ENCODE data around the gene ANO8. TPM values are rescaled to one million over a fixed set of nuclear protein-coding genes. Genes with fewer than 3 reads are reported as not detected.

The ANO8 gene
- total and polyA plus RNA-seq, 2 donors from 2014 or later: 3.0 to 12.1 TPM

DNA sequence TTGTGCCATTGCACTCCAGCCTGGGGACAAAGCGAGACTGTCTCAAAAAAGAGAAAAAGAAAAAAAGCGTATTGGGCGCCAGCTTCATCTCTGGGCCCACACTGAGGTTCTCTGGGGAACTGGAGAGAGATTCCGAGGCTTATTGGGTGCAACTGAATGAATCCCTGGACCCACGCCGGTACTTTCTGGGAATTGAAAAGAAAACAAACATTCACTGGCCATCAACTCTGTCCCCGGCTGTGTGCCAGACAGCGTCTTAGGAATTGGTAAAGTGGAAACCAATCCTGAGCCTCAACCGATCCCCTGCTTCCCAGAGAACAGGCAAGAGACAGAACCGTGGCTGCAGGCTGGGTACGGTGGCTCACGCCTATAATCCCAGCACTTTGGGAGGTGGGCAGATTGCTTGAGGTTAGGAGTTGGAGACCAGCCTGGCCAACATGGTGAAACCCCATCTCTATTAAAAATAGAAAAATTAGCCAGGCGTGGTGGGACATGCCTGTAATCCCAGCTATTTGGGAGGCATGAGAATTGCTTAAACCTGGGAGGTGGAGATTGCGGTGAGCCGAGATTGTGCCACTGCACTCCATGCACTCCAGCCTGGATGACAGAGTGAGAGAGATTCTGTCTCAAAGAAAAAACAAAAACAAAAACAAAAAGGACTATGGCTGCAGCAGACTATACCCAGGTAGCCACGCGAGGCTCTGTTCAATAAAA, 8.6 kb downstream of the ANO8 start:
- Histone ChIP-seq H3K27me3 (ENCODE audit: control insufficient read depth, insufficient read depth, low read length) (no peaks in the 10 kb centered on the region), H3K9me3 (ENCODE audit: control insufficient read depth in 2 of 3, insufficient read depth in 1 of 3, low read length in 3 of 3) (no peaks in the 10 kb centered on the region), H3K9ac (ENCODE audit: low read length in 3 of 3) (no peak overlapping the region), H3K36me3 (ENCODE audit: control insufficient read depth in 2 of 3, insufficient read depth in 3 of 3, low read length in 3 of 3) (no peaks in the 10 kb centered on the region), H3K4me3 (ENCODE audit: low read length in 3 of 3) (no peak overlapping the region), H3K27ac (ENCODE audit: low read depth in 2 of 2, low read length in 2 of 2) (no peak overlapping the region), H3K4me1 (ENCODE audit: control insufficient read depth in 2 of 3, insufficient read depth in 2 of 3, low read depth in 1 of 3, low read length in 3 of 3) (no peaks in the 10 kb centered on the region)
- TF ChIP-seq, protein P1, sequence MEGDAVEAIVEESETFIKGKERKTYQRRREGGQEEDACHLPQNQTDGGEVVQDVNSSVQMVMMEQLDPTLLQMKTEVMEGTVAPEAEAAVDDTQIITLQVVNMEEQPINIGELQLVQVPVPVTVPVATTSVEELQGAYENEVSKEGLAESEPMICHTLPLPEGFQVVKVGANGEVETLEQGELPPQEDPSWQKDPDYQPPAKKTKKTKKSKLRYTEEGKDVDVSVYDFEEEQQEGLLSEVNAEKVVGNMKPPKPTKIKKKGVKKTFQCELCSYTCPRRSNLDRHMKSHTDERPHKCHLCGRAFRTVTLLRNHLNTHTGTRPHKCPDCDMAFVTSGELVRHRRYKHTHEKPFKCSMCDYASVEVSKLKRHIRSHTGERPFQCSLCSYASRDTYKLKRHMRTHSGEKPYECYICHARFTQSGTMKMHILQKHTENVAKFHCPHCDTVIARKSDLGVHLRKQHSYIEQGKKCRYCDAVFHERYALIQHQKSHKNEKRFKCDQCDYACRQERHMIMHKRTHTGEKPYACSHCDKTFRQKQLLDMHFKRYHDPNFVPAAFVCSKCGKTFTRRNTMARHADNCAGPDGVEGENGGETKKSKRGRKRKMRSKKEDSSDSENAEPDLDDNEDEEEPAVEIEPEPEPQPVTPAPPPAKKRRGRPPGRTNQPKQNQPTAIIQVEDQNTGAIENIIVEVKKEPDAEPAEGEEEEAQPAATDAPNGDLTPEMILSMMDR (IDR thresholded peaks at IDR 0.05; ENCODE audit: borderline replicate concordance, extremely low read depth, insufficient read depth): no peak
- FAIRE-seq (no peak), DNase-seq (peak in 1 of 5 donors; percentile 90)
- intact Hi-C loops (cut with DNase I): no loop called here

DNA sequence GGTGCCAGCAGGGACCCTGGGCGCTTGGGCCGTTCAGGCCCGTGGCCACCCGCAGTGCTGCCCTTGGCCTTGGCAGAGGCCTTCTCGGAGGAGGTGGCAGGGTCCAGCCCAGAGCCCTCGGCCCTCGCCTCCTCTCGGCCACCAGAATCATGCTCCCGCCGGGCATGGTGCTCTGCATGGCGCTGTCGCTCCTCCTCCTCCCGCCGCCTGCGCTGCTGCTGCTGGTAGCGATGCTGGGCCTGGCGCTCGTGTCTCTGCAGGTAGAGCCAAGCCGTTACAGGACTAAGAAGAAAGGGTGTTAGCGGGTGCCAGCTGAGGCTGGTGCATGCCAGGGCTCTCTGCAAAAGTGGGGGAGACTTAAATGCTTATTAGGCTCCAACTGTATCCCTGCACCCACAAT, 9.5 kb downstream of the ANO8 start:
- H3K27ac ChIP-seq (ENCODE audit: low read depth in 2 of 2, low read length in 2 of 2): no peak overlapping the region
- intact Hi-C loops (cut with DNase I): no loop called here
- no peak for FAIRE-seq
- no peak overlapping the region for H3K9ac ChIP-seq (ENCODE audit: low read length in 3 of 3)
- H3K27me3 ChIP-seq (ENCODE audit: control insufficient read depth, insufficient read depth, low read length): no peaks in the 10 kb centered on the region
- H3K36me3 ChIP-seq (ENCODE audit: control insufficient read depth in 2 of 3, insufficient read depth in 3 of 3, low read length in 3 of 3): peaks cover 0 to 3% (median 0%) of the 10 kb centered on the region in 3 donors
- no peaks in the 10 kb centered on the region for H3K4me1 ChIP-seq (ENCODE audit: control insufficient read depth in 2 of 3, insufficient read depth in 2 of 3, low read depth in 1 of 3, low read length in 3 of 3)
- TF ChIP-seq, protein P1 (IDR thresholded peaks at IDR 0.05; ENCODE audit: borderline replicate concordance, extremely low read depth, insufficient read depth): no peak
- H3K4me3 ChIP-seq (ENCODE audit: low read length in 3 of 3): no peak overlapping the region
- no peaks in the 10 kb centered on the region for H3K9me3 ChIP-seq (ENCODE audit: control insufficient read depth in 2 of 3, insufficient read depth in 1 of 3, low read length in 3 of 3)
- no peak for DNase-seq

DNA sequence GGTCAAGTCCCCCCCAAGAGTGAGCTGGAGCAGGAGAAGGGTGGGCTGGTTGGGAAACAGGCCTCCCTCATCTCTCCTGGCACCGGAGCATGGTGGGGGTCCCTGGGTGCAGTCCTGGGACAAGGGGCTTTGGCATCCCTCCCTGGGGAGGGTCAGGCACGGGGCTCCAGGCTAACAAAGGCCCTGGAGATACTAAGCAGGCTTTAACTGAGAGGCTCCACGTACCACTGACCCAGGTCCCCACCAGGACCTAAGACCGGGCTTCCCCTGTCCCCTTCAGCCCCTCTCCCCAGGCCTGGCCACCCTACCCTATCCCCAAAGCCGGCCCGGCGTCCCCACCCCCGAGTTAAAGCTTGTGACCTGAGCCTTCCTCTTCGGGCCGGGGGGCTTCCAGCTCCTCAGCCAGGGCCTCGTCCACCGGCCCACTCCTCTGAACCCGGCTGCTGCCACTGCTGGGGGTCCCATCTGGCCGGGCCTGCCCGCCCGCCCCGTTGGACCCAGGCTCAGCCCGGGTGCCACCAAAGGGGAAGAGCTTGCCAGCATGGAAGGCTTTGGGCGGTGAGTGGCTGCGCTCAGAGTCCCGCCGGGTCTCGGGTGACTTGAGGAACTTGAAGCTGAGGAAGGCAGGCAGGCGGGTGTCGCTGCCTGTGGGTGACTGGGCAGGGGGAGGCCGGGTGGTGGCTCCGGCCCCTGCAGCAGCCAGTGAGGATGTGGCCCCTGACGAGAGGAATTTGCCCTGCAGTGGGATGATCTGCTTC, 10.1 kb downstream of the ANO8 start:
- FAIRE-seq (no peak), DNase-seq (no peak)
- Histone ChIP-seq H3K9ac (ENCODE audit: low read length in 3 of 3) (no peak overlapping the region), H3K4me3 (ENCODE audit: low read length in 3 of 3) (no peak overlapping the region), H3K4me1 (ENCODE audit: control insufficient read depth in 2 of 3, insufficient read depth in 2 of 3, low read depth in 1 of 3, low read length in 3 of 3) (no peaks in the 10 kb centered on the region), H3K36me3 (ENCODE audit: control insufficient read depth in 2 of 3, insufficient read depth in 3 of 3, low read length in 3 of 3) (peaks cover 0 to 5% (median 0%) of the 10 kb centered on the region in 3 donors), H3K9me3 (ENCODE audit: control insufficient read depth in 2 of 3, insufficient read depth in 1 of 3, low read length in 3 of 3) (no peaks in the 10 kb centered on the region), H3K27ac (ENCODE audit: low read depth in 2 of 2, low read length in 2 of 2) (no peak overlapping the region), H3K27me3 (ENCODE audit: control insufficient read depth, insufficient read depth, low read length) (no peaks in the 10 kb centered on the region)
- intact Hi-C loops (cut with DNase I): no loop called here
- TF ChIP-seq, protein P1 (IDR thresholded peaks at IDR 0.05; ENCODE audit: borderline replicate concordance, extremely low read depth, insufficient read depth): no peak
